ENCODE results near the gene SH3PXD2A. TPM values are rescaled to one million over a fixed set of nuclear protein-coding genes. Genes with fewer than 3 reads are reported as not detected.

SH3PXD2A gene
- total and polyA plus RNA-seq, 7 donors, result 3.0 to 57.7 (median 10.6) TPM

DNA sequence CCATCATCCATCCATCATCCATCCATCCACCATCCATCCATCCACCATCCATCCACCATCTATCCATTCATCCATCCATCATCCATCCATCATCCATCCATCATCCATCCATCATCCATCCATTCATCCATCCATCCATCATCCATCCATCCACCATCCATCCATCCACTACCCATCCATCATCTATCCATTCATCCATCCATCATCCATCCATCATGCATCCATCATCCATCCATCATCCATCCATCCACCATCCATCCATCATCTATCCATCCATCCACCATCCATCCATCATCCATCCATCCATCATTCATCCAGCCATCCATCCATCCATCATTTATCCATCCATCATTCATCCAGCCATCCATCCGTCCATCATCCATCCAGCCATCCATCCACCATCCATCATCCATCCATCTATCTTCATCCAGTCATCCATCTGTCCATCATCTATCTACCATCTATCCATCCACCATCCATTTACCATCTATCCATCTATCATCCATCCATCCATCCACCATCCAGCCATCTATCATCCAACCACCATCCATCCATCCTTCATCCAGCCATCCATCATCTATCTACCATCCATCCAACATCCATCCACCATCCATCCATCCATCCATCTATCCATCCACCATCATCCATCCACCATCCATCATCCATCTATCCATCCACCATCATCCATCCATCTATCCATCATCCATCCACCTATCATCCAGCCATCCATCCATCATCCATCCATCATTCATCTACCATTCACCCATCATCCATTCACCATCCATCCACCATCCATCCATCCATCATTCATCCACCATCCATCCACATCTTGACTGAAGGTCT, 153.8 kb downstream of the SH3PXD2A start:
- intact Hi-C loops (cut with DNase I), result no loop called here
- H3K4me3 ChIP-seq, result no peak overlapping the region
- TF ChIP-seq, protein P1, sequence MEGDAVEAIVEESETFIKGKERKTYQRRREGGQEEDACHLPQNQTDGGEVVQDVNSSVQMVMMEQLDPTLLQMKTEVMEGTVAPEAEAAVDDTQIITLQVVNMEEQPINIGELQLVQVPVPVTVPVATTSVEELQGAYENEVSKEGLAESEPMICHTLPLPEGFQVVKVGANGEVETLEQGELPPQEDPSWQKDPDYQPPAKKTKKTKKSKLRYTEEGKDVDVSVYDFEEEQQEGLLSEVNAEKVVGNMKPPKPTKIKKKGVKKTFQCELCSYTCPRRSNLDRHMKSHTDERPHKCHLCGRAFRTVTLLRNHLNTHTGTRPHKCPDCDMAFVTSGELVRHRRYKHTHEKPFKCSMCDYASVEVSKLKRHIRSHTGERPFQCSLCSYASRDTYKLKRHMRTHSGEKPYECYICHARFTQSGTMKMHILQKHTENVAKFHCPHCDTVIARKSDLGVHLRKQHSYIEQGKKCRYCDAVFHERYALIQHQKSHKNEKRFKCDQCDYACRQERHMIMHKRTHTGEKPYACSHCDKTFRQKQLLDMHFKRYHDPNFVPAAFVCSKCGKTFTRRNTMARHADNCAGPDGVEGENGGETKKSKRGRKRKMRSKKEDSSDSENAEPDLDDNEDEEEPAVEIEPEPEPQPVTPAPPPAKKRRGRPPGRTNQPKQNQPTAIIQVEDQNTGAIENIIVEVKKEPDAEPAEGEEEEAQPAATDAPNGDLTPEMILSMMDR (IDR thresholded peaks at IDR 0.05), result no peak
- H3K9me3 ChIP-seq, result no peaks in the 10 kb centered on the region
- no peak for DNase-seq
- WGBS, 3 donors, result 56 to 81% (median 69%) methylated on average over 1 of the region's 1 CpG
- no peaks in the 10 kb centered on the region for H3K36me3 ChIP-seq (ENCODE audit: insufficient read depth in 1 of 2, low read depth in 1 of 2)
- no peaks in the 10 kb centered on the region for H3K27me3 ChIP-seq (ENCODE audit: insufficient read depth in 3 of 3, low read length in 2 of 3)
- no peak for ATAC-seq
- H3K4me1 ChIP-seq, result peaks cover 4% of the 10 kb centered on the region
- H3K27ac ChIP-seq, result no peak overlapping the region

DNA sequence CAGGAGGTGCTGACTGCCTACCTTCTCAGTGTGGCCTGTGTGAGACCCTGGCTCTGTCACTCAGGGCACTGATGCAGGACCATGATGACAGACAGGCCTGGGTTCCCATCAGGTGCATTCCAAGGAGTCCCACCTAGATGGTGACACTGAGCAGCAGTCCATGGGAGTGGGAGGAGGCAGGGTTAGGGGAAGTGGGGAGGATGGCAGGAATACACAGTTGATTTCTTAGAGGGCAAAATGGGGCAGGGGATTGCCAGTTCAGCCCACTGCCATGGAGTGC, 155.0 kb downstream of the SH3PXD2A start:
- H3K27ac ChIP-seq, result no peak overlapping the region
- no peak overlapping the region for H3K4me3 ChIP-seq
- no peak for DNase-seq
- intact Hi-C loops (cut with DNase I), result no loop called here
- no peaks in the 10 kb centered on the region for H3K36me3 ChIP-seq (ENCODE audit: insufficient read depth in 1 of 2, low read depth in 1 of 2)
- H3K4me1 ChIP-seq, result peaks cover 9% of the 10 kb centered on the region
- TF ChIP-seq, protein P1 (IDR thresholded peaks at IDR 0.05), result no peak
- no peaks in the 10 kb centered on the region for H3K27me3 ChIP-seq (ENCODE audit: insufficient read depth in 3 of 3, low read length in 2 of 3)
- no peak for ATAC-seq
- H3K9me3 ChIP-seq, result no peaks in the 10 kb centered on the region

DNA sequence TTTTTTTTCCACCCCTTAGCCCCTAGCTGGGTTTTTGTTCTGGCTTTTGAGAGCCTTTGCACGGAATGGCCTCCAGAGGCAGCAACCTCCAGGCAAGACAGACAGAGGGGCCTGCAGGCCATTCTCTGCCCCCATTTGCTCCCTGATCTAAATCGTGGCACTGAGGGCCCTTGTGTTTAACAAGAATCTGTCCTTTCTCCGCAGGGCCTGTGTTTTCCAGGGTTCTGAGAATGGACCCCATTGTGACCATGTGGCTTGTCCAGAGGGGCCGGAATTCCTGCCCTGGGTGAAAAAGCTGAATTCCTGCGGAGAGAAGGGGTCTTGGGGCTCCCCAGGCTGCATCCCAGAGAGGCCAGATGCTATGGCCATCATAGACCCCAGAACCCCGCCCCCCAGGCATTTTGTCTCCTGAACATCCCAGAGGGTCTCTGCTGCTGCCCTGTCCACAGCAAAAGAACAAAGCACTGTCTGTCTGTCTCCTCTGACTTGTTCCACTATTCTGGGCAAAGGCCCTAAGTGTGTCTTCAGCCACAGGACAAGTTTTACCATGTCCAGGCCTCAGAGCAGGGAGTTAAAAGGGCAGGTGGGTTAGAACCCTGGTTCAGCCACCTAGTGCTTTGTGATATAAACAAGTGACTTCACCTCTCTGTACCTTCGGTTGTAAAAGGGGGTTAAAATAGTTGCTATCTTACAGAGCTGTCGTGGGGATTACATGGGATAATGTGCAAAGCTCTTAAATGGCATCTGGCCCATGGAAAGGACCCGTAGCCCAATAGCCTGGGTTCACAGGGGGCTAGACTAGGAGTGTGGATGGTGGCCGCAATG, 155.6 kb downstream of the SH3PXD2A start:
- Histone ChIP-seq H3K27ac (no peak overlapping the region), H3K27me3 (ENCODE audit: insufficient read depth in 3 of 3, low read length in 2 of 3) (no peaks in the 10 kb centered on the region), H3K36me3 (ENCODE audit: insufficient read depth in 1 of 2, low read depth in 1 of 2) (no peaks in the 10 kb centered on the region), H3K4me3 (no peak overlapping the region), H3K9me3 (no peaks in the 10 kb centered on the region), H3K4me1 (peaks cover 9% of the 10 kb centered on the region)
- TF ChIP-seq, protein P1 (IDR thresholded peaks at IDR 0.05), result no peak
- intact Hi-C loops (cut with DNase I), result no loop called here
- ATAC-seq (no peak), DNase-seq (no peak)
- WGBS, 3 donors, result 79 to 81% (median 80%) methylated on average over 10 of the region's 10 CpGs

DNA sequence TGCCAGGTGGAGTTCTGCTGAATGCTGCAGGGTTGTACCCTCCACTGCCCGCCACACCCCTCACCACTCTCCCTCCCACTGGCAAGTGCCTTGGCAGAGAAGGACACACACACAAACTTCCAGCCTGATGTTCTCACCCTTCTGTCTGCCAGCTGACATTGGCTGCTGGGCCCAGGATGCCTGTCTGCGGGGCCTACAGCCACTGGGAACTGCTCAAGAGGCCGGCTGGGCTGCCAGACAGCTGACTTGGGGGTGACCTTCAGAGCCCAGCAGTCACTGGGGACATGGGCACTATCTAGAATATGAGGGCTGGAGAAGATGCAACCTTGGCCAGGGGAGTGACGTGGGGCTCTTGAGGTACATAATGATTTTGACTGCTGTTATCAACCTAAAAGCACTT, 157.1 kb downstream of the SH3PXD2A start:
- no peak for DNase-seq
- H3K9me3 ChIP-seq, result no peaks in the 10 kb centered on the region
- TF ChIP-seq, protein P1 (IDR thresholded peaks at IDR 0.05), result no peak
- no peaks in the 10 kb centered on the region for H3K27me3 ChIP-seq (ENCODE audit: insufficient read depth in 3 of 3, low read length in 2 of 3)
- H3K4me1 ChIP-seq, result peaks cover 9% of the 10 kb centered on the region
- intact Hi-C loops (cut with DNase I), result no loop called here
- no peak for ATAC-seq
- H3K4me3 ChIP-seq, result no peak overlapping the region
- H3K36me3 ChIP-seq (ENCODE audit: insufficient read depth in 1 of 2, low read depth in 1 of 2), result no peaks in the 10 kb centered on the region
- 64 to 65% (median 64%) methylated on average over 3 to 4 of the region's 4 CpGs for WGBS, 3 donors
- H3K27ac ChIP-seq, result no peak overlapping the region
